Measurements from ENCODE around the gene PHC2. TPM values are rescaled to one million over a fixed set of nuclear protein-coding genes. Genes with fewer than 3 reads are reported as not detected.

The PHC2 gene
- total RNA-seq, 1 donor from 2014 or later = 287 TPM

- peak overlapping the region; percentile 16 for H3K27ac Mint-ChIP-seq (ENCODE audit: unreplicated experiment)
- H3K9me3 Mint-ChIP-seq (ENCODE audit: unreplicated experiment) = peaks cover 19% of the 10 kb centered on the region
- H3K27me3 Mint-ChIP-seq (ENCODE audit: unreplicated experiment) = peaks cover 5% of the 10 kb centered on the region
- H3K36me3 Mint-ChIP-seq (ENCODE audit: unreplicated experiment) = peaks cover 4% of the 10 kb centered on the region
- no peak for DNase-seq
- peaks cover 25% of the 10 kb centered on the region for H3K4me1 Mint-ChIP-seq (ENCODE audit: low read depth, unreplicated experiment)
- peak overlapping the region; percentile 19 for H3K4me3 Mint-ChIP-seq (ENCODE audit: unreplicated experiment)
- TF ChIP-seq CTCF (IDR thresholded peaks at IDR 0.05; ENCODE audit: partially characterized antibody, unreplicated experiment) = no peak
These were observed 111.5 kb downstream of the PHC2 start for GRCh38 chr1:33319186-33319948.

GRCh38 chr1:33317946-33318345, 112.9 kb downstream of the PHC2 start:
- Mint-ChIP-seq H3K36me3 (ENCODE audit: unreplicated experiment) (peaks cover 4% of the 10 kb centered on the region), H3K27ac (ENCODE audit: unreplicated experiment) (no peak overlapping the region), H3K27me3 (ENCODE audit: unreplicated experiment) (peaks cover 5% of the 10 kb centered on the region), H3K9me3 (ENCODE audit: unreplicated experiment) (peaks cover 17% of the 10 kb centered on the region), H3K4me1 (ENCODE audit: low read depth, unreplicated experiment) (peaks cover 23% of the 10 kb centered on the region), H3K4me3 (ENCODE audit: unreplicated experiment) (no peak overlapping the region)
- no peak for TF ChIP-seq CTCF (IDR thresholded peaks at IDR 0.05; ENCODE audit: partially characterized antibody, unreplicated experiment)
- DNase-seq = no peak

- Mint-ChIP-seq H3K4me3 (ENCODE audit: unreplicated experiment) (no peak overlapping the region), H3K9me3 (ENCODE audit: unreplicated experiment) (peaks cover 13% of the 10 kb centered on the region), H3K27me3 (ENCODE audit: unreplicated experiment) (peaks cover 6% of the 10 kb centered on the region), H3K4me1 (ENCODE audit: low read depth, unreplicated experiment) (peaks cover 22% of the 10 kb centered on the region), H3K36me3 (ENCODE audit: unreplicated experiment) (peaks cover 4% of the 10 kb centered on the region), H3K27ac (ENCODE audit: unreplicated experiment) (no peak overlapping the region)
- no peak for DNase-seq
- no peak for TF ChIP-seq CTCF (IDR thresholded peaks at IDR 0.05; ENCODE audit: partially characterized antibody, unreplicated experiment)
These were observed 113.5 kb downstream of the PHC2 start for GRCh38 chr1:33317354-33317753.

- peaks cover 10% of the 10 kb centered on the region for H3K9me3 Mint-ChIP-seq (ENCODE audit: unreplicated experiment)
- no peak overlapping the region for H3K27ac Mint-ChIP-seq (ENCODE audit: unreplicated experiment)
- TF ChIP-seq CTCF (IDR thresholded peaks at IDR 0.05; ENCODE audit: partially characterized antibody, unreplicated experiment) = no peak
- no peak overlapping the region for H3K4me3 Mint-ChIP-seq (ENCODE audit: unreplicated experiment)
- peaks cover 4% of the 10 kb centered on the region for H3K36me3 Mint-ChIP-seq (ENCODE audit: unreplicated experiment)
- DNase-seq = no peak
- peaks cover 21% of the 10 kb centered on the region for H3K4me1 Mint-ChIP-seq (ENCODE audit: low read depth, unreplicated experiment)
- H3K27me3 Mint-ChIP-seq (ENCODE audit: unreplicated experiment) = peaks cover 5% of the 10 kb centered on the region
These were observed 114.3 kb downstream of the PHC2 start for GRCh38 chr1:33316601-33317000.

- H3K36me3 Mint-ChIP-seq (ENCODE audit: unreplicated experiment) = peaks cover 12% of the 10 kb centered on the region
- DNase-seq = no peak
- H3K9me3 Mint-ChIP-seq (ENCODE audit: unreplicated experiment) = peaks cover 14% of the 10 kb centered on the region
- no peak for TF ChIP-seq CTCF (IDR thresholded peaks at IDR 0.05; ENCODE audit: partially characterized antibody, unreplicated experiment)
- H3K27ac Mint-ChIP-seq (ENCODE audit: unreplicated experiment) = no peak overlapping the region
- H3K4me1 Mint-ChIP-seq (ENCODE audit: low read depth, unreplicated experiment) = peaks cover 16% of the 10 kb centered on the region
- peaks cover 6% of the 10 kb centered on the region for H3K27me3 Mint-ChIP-seq (ENCODE audit: unreplicated experiment)
- peak overlapping the region; percentile 23 for H3K4me3 Mint-ChIP-seq (ENCODE audit: unreplicated experiment)
These were observed 116.5 kb downstream of the PHC2 start for GRCh38 chr1:33314416-33314815.

Measured in glutamatergic neuron (in vitro differentiated cells).